Measurements from ENCODE around the gene SECISBP2.

Gene SECISBP2

GRCh38 chr9:89388084-89388867 is 70.0 kb downstream of the SECISBP2 start:
- TF ChIP-seq CTCF (conservative IDR thresholded peaks at IDR 0.05; ENCODE audit: low read length): no peak
- no peak overlapping the region for H3K4me3 ChIP-seq (ENCODE audit: low read length)
- peak; percentile 95 for DNase-seq (ENCODE audit: low read depth)

- no peak for TF ChIP-seq CTCF (conservative IDR thresholded peaks at IDR 0.05; ENCODE audit: low read length)
- no peak for DNase-seq (ENCODE audit: low read depth)
- no peak overlapping the region for H3K4me3 ChIP-seq (ENCODE audit: low read length)
These were observed 70.5 kb downstream of the SECISBP2 start for GRCh38 chr9:89388868-89389177.

- DNase-seq (ENCODE audit: low read depth): no peak
- TF ChIP-seq CTCF (conservative IDR thresholded peaks at IDR 0.05; ENCODE audit: low read length): no peak
- H3K4me3 ChIP-seq (ENCODE audit: low read length): no peak overlapping the region
These were observed 71.8 kb downstream of the SECISBP2 start for GRCh38 chr9:89390068-89390555.

GRCh38 chr9:89390578-89391116 is 72.3 kb downstream of the SECISBP2 start:
- TF ChIP-seq CTCF (conservative IDR thresholded peaks at IDR 0.05; ENCODE audit: low read length): no peak
- H3K4me3 ChIP-seq (ENCODE audit: low read length): no peak overlapping the region
- no peak for DNase-seq (ENCODE audit: low read depth)

- DNase-seq (ENCODE audit: low read depth): no peak
- H3K4me3 ChIP-seq (ENCODE audit: low read length): no peak overlapping the region
- TF ChIP-seq CTCF (conservative IDR thresholded peaks at IDR 0.05; ENCODE audit: low read length): no peak
These were observed 73.3 kb downstream of the SECISBP2 start for GRCh38 chr9:89391585-89391984.

GRCh38 chr9:89394412-89394811 is 76.1 kb downstream of the SECISBP2 start:
- no peak for DNase-seq (ENCODE audit: low read depth)
- no peak for TF ChIP-seq CTCF (conservative IDR thresholded peaks at IDR 0.05; ENCODE audit: low read length)
- no peak overlapping the region for H3K4me3 ChIP-seq (ENCODE audit: low read length)
